HepG2 (cell line): ENCODE results near the gene MEX3A. TPM values are rescaled to one million over a fixed set of nuclear protein-coding genes. Genes with fewer than 3 reads are reported as not detected.

ENCODE experiments used
- DR1 ChIP-seq: sonication (generic); formaldehyde crosslinking; IDR thresholded peaks from 2 replicates; pipeline ENCODE4 v1.8.0; 2021; ENCODE audit warnings: mild to moderate bottlenecking, missing genetic modification reagents, inconsistent platforms
- EEA1 ChIP-seq: sonication (generic); formaldehyde crosslinking; IDR thresholded peaks from 2 replicates; pipeline ENCODE4 v1.5.1; 2020; ENCODE audit warnings: mild to moderate bottlenecking, missing genetic modification reagents, borderline replicate concordance
- GRHL1 ChIP-seq: sonication (generic); formaldehyde crosslinking; conservative IDR thresholded peaks from 2 replicates; pipeline ENCODE4 v1.8.0; 2022; ENCODE audit warnings: missing genetic modification reagents
- HDAC1 ChIP-seq: sonication (generic); formaldehyde crosslinking; IDR thresholded peaks from 2 replicates; pipeline ENCODE4 v1.5.1; 2020; ENCODE audit warnings: mild to moderate bottlenecking, missing genetic modification reagents
- JUNB ChIP-seq: sonication (generic); formaldehyde crosslinking; IDR thresholded peaks from 2 replicates; pipeline ENCODE4 v1.8.0; 2022; ENCODE audit warnings: missing genetic modification reagents, mild to moderate bottlenecking, borderline replicate concordance
- SCMH1 ChIP-seq: sonication (generic); formaldehyde crosslinking; IDR thresholded peaks from 2 replicates; pipeline ENCODE4 v1.9.0; 2021; ENCODE audit warnings: missing genetic modification reagents, mild to moderate bottlenecking, borderline replicate concordance
- ZBTB14 ChIP-seq: sonication (generic); formaldehyde crosslinking; IDR thresholded peaks from 2 replicates; pipeline ENCODE4 v1.4.0; 2020; ENCODE audit warnings: missing genetic modification reagents
- ZMAT5 ChIP-seq: sonication (generic); formaldehyde crosslinking; IDR thresholded peaks from 2 replicates; pipeline ENCODE4 v1.5.0; 2020; ENCODE audit warnings: mild to moderate bottlenecking, low read depth, missing genetic modification reagents, borderline replicate concordance
- ZNF138 ChIP-seq: sonication (generic); formaldehyde crosslinking; IDR thresholded peaks from 2 replicates; pipeline ENCODE4 v1.5.0; 2020; ENCODE audit warnings: mild to moderate bottlenecking, low read depth, missing genetic modification reagents
- ZNF318 ChIP-seq: sonication (generic); formaldehyde crosslinking; IDR thresholded peaks from 2 replicates; pipeline ENCODE4 v1.4.0; 2020; ENCODE audit warnings: mild to moderate bottlenecking, missing genetic modification reagents
- ZNF468 ChIP-seq: sonication (generic); formaldehyde crosslinking; IDR thresholded peaks from 2 replicates; pipeline ENCODE4 v1.8.0; 2022; ENCODE audit warnings: mild to moderate bottlenecking, moderate library complexity, missing genetic modification reagents
- ZNF501 ChIP-seq: sonication (generic); formaldehyde crosslinking; IDR thresholded peaks from 2 replicates; pipeline ENCODE4 v1.5.1; 2020; ENCODE audit warnings: mild to moderate bottlenecking, moderate library complexity, missing genetic modification reagents
- ZNF552 ChIP-seq: sonication (generic); formaldehyde crosslinking; IDR thresholded peaks from 2 replicates; pipeline ENCODE4 v1.9.0; 2022; ENCODE audit warnings: missing genetic modification reagents, mild to moderate bottlenecking, borderline replicate concordance
- ZNF564 ChIP-seq: sonication (generic); formaldehyde crosslinking; IDR thresholded peaks from 2 replicates; pipeline ENCODE4 v1.8.1; 2023; ENCODE audit warnings: mild to moderate bottlenecking, missing genetic modification reagents
- ZNF672 ChIP-seq: sonication (generic); formaldehyde crosslinking; IDR thresholded peaks from 2 replicates; pipeline ENCODE4 v1.8.1; 2022; ENCODE audit warnings: missing genetic modification reagents
- polyA plus RNA-seq, 8 experiments: library from polyadenylated mRNA; depleted of rRNA in 3 of 8; stranded (reverse) in 7 of 8; unstranded in 1 of 8; fragments of >200 nt; fragmentation: Illumina TruSeq in 4 of 8; extraction: Trizol in 4 of 8; gene quantifications; 2 replicates each; pipeline versions ENCODE4 v1.2.1 to v1.2.3, GENCODE V29; 2011 to 2016; ENCODE audit warnings: low read depth in 4 of 8, missing spikeins in 1 of 8, mixed read lengths in 1 of 8; ENCODE audit not compliant: insufficient read depth in 1 of 8
- total RNA-seq, 5 experiments: library from RNA; depleted of rRNA; stranded (reverse); fragments of >200 nt; fragmentation: Illumina TruSeq; extraction: Trizol; gene quantifications; 2 replicates each; pipeline ENCODE4 v1.2.3, GENCODE V29; 2016; ENCODE audit warnings: low read depth in 1 of 5

MEX3A gene
- total and polyA plus RNA-seq, 2 of the 13 experiments (the other 11 are each of a cell fraction or from before 2014, with no cell fraction given) = 7.6 to 9.1 TPM

GRCh38 chr1:156114101-156114918 is 32.0 kb upstream of the MEX3A start, which contains the start of gene LMNA (continued):
- TF ChIP-seq ZNF318 (CRISPR knock-in tag) (no peak), DR1 (CRISPR knock-in tag) (peak; percentile 65; the same call in 1 of the 2 replicates), ZNF552 (CRISPR knock-in tag) (no peak), ZNF138 (CRISPR knock-in tag) (no peak), ZMAT5 (CRISPR knock-in tag) (no peak), ZBTB14 (CRISPR knock-in tag) (no peak), ZNF468 (CRISPR knock-in tag) (no peak), EEA1 (CRISPR knock-in tag) (no peak), ZNF672 (CRISPR knock-in tag) (no peak), HDAC1 (CRISPR knock-in tag) (no peak; the same call in 1 of the 2 replicates), ZNF564 (CRISPR knock-in tag) (0 out of 2 replicates have a peak, but pooled peaks have one; percentile 75), ZNF501 (CRISPR knock-in tag) (no peak), JUNB (no peak), GRHL1 (CRISPR knock-in tag) (no peak), SCMH1 (no peak)
